Putamen (tissue), 1 donor: Measurements from ENCODE around the gene RHOD.

Source experiments
- DNase-seq: peaks from one replicate; pipeline ENCODE4 v3.0.0-alpha.2; 2016; ENCODE audit warnings: low spot score

RHOD gene

DNA sequence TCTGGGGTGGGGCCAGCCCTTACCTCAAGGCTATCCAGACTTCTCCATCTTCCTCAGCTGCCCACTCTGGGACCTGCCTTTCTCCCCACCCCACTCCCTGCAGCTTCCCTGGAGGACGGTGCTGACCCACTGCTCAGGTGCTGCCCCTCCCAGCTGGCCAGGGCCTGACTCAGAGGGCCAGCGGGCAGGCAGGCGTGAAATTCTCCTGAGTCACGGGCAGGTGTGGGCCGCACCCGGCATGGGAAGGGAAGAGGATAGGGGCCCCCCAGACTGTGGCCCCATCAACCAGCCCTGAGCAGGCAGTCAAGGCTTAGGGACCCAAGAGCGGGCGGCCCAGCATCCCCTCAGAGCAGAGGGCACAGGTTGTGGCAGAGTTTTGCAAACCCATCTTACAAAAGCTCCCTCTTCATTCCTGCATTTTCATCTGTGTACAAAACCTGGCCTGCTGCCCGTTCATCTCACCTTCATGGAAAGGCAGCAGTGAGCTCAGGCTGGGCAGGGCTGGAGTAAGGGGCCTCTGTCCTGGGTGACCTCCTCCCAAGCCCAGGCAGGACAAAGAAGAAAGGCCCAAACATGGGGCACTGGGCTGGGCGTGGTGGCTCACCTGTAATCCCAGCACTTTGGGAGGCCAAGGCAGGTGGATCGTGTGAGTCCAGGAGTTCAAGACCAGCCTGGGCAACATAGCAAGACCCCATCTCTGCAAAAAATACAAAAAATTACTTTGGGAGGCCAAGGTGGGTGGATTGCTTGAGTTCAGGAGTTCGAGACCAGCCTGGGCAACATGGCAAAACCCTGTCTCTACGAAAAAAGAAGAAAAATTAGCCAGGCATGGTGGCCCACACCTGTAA is 6.1 kb downstream of the RHOD start:
- no peak for DNase-seq

DNA sequence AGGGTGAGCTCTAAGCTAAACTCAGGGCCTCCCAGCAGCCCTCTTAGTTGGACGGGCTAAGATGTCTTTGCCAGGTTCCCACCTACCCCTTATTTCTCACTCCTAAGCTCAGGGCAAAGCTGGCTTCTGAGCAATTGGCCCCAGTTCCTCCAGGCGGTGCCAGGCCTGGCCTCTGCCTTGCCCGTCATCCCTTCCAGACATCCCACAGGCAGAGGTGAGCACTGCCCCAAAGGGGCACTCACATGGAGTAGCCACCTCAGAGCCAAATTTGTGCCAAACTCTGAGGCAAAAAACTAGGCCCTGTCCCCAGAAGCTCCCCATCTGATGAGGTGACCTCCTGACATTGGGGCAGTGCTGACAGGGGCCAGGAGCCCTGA is 9.7 kb downstream of the RHOD start:
- DNase-seq: no peak

DNA sequence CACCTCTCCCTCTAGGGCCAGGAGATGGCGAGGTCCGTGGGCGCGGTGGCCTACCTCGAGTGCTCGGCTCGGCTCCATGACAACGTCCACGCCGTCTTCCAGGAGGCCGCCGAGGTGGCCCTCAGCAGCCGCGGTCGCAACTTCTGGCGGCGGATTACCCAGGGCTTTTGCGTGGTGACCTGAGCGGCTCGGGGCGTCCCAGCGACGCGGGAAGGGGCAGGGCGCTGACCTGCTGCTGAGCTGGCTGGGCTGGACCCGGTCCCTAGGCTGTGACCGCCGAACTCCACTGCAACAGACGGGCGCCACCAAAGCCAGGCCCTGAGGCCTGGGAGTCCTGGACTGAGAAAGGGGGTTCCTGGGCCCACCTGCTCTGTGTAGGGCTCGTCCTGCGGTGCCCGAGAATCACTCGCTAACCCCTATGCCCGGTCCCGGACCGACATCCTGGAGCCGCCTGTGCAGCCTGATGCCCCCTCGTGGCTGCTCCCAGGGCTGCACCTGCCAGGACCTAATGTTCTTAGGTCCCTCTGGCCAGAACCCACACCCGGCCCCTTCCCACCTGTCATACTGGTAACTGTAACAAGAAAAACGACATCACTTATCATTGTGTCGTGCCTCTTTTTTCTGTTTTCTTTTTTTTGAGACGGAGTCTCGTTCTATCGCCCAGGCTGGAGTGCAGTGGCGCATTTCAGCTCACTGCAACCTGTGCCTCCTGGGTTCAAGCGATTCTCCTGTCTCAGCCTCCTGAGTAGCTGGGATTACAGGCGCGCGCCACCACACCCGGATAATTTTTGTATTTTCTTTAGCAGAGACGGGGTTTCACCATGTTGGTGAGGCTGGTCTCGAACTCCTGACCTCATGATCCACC is 15.0 kb downstream of the RHOD start:
- DNase-seq: peak; percentile 27

DNA sequence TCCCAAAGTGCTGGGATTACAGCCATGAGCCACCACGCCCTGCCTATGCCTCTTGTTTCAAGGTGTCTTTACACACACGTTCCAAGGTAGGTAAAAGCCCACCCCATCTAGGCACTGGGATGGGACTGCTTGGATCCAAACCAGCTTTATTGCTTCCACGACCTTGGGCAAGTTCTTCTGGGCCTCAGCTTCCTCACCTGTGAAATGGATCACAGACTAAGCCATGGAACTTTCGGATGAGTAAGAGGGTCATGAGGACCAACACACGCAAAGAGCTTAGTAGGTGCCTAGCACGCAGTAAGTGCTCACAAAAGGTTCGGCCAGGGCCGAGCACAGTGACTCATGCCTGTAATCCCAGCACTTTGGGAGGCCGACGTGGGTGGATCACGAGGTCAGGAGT is 15.6 kb downstream of the RHOD start:
- DNase-seq: no peak

DNA sequence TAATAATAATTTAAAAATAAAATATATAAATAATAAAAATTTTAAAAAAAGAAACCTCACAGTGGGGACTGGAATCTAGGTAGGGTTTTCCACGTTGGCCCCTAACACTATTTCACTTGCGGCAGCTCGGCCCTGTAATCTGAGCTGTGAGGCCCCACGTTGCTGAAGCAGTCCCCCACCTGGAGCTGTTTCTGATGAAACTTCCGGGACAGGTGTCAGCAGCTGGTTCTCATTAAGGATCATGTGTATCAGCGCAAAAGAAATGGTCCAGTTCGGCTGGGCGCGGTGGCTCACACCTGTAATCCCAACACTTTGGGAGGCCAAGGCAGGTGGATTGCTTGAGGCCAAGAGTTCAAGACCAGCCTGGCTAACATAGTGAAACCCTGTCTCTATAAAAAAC is 17.3 kb downstream of the RHOD start:
- no peak for DNase-seq

DNA sequence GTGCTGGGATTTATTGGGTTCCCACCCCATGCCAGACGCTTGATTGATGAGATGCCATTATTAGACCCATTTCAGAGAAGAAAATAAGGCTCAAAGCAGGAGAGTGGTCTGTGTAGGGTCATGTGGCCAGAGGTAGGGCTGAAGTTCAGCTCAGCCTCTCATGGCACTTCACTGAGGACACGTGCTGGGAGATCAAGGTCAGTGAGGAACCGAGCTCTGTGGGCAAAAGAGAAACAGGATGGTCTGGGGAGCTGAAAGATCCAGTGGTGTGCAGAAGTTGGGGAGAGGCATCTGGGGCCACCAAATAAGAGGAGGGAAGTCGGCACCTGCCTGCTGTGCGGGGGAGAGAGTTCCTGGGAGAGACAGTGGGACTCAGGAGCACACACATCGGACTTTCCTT is 19.6 kb downstream of the RHOD start:
- DNase-seq: no peak

DNA sequence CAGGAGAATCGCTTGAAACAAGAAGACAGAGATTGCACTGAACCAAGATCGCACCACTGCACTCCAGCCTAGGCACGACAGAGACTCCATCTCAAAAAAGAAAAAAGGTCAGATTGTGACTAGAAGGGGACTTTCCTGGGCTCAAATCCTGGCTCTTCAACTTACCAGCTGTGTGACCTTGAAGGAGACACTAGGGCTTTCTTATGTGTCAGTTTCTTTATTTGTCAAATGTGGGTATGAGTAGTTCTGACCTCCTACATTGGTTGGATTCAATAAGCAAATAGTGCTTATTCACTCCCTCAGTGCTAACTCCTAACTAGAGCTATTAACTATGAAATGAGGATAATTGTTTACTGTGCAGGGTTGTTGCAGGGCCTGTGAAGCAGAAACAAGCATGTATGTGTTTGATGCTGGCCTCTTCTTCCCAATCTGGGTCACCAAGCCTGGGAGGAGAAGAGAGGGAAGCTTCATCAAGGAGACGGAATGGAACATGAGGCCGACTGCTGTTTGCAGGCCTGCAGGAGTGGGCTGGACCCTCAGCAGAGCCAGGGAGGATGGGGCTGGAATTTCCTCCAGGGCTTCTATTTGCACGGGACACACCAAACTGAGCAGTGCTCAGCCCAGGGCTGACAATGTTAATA is 22.5 kb downstream of the RHOD start:
- DNase-seq: no peak

DNA sequence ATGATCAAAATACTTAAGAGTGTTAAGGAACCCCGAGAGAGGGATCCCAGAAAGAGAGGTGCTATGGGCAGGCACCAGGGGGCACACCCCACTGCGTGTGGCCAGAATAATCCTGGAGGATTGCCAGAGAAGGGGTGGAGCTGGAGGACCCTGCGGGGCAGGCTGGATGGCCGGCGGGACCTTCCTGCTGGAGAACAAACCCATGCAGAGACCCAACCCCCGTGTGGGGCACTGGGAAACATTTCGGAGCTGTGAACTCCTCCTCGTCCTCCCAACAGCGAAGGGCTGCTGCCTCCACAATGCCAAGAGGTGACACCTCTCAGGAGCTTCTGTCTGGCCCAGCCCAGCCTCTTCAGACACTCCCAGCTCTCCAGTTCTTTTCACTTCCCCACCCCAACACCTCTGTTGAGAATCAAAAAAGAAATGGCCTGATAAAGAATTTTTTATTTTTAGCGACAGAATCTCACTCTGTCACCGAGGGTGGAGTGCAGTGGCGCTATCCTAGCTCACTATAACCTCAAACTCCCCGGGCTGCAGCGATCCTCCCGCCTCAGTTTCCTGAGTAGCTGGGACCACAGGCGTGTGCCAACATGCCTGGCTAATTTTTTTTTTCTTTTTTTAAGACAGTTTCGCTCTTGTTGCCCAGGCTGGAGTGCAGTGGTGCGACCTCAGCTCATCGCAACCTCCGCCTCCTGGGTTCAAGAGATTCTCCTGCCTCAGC is 25.6 kb downstream of the RHOD start:
- DNase-seq: no peak

DNA sequence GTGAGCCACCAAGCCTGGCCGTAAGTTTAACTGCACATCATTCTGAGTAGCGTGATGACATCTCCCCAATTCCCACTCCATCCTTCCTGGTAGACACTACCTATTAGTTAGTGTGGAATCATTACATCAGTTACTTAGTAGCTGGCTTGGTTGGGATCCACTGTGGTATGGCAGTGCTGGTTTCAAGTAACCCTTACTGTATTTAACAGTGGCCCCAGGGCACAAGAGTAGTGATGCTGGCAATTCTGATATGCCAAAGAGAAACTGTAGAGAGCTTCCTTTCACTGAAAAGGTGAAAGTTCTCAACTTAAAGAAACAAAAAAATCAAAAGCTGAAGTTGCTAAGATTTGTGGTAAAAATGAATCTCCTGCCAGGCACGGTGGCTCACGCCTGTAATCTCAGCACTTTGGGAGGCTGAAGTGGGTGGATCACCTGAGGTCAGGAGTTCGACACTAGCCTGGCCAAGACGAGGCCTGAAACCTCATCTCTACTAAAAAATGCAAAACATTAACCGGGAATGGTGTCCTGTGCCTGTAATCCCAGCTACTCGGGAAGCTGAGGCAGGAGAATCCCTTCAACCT is 27.2 kb downstream of the RHOD start:
- no peak for DNase-seq

DNA sequence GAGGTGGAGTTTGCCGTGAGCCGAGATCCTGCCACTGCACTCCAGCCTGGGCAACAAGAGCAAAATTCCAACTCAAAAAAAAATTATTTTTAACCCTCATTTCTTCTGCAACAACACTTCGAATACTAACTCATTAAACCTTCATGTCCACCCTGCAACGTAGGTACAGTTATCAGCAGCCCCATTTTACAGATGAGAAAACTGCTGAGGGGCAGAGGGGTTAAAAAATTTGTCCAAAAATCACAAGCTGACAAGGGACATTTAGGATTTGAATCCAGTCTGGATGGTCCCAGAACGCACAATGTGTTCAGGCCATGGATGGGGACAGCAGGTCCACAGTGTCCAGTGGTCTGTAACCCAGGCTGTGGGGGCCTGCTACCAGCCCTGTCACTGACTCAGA is 29.0 kb downstream of the RHOD start:
- DNase-seq: no peak

DNA sequence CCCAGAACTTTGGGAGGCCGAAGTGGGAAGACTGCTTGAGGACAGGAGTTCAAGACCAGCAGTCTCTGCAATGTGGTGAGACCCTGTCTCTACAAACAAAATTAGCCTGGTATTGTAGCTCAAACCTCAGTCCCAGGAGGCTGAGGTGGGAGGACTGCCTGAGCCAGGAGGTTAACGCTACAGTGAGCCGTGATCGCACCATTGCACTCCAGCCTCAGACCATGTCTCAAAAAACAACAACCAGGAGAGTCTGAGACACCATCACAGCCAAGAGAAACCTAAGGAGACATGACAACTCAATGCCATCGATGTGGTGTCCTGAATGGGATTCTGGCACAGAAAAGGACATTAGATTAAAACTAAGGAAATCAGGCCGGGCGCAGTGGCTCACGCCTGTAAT is 34.1 kb downstream of the RHOD start:
- no peak for DNase-seq

DNA sequence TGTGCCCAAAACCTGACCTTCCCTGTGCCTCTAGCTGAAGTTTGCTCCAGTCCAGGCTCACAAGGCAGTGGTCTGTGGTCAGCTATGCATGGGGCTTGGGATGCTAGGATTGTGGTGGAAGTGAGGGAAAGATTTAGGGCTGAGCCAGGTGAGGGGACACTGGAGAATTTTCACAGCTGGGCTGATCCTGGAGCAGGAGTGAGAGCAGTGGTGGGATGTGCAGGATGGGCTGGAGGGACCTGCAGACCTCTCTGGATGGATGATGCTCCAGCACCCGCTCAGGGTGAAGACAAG is 38.5 kb downstream of the RHOD start:
- DNase-seq: no peak

DNA sequence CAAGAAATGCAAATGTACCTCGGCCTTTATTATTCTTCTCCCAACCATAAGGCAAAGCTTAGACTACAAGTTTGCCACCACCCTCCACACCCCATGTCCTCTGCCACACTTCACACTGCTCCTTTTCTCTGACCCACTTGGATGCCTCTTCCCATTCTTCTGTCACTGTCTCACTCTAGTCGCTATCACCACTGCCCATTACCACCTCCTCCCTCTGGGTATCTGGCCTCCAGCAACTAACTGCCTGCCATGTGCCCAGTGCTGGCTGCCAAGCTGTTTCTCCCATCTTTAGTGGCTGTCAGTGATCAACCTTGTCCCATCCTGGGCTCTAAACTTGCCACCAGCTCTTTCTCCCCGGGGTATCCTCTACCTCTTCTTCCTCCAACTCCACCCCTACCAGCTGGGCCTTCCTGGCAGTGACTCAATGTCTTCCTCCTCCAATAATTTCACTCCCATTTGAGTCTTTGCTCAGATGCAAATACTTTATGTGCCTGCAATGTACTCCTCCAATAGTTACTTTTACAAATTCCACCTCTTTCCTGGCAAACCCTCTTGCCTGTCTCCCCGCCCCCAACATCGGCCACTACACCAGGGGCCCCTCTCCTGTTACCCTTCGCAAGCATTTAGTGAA is 42.3 kb downstream of the RHOD start:
- no peak for DNase-seq

DNA sequence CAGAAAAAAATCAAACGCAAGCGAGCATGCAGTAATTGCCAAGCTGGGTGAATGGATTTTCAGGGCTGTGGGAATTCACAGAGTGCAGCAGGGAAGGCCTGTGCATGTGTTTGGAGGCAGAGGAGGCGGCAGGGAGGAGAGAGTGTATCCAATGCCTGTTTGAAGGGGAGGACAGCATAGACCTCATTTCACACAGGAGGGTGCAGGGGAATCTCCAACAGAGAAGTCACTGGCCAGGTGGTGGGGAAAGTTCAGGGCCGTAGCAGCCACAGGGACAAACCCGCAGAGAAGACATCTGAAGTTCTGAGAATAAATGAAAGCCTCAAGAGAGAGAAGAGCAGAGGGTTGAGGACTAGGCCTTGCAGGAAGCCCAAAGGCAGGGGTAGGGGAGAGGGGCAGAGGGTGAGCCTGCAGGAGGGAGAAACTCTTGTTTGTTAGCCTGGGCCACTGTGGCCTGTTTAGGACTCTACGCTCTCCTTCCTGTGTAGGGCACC is 43.2 kb downstream of the RHOD start:
- DNase-seq: no peak

DNA sequence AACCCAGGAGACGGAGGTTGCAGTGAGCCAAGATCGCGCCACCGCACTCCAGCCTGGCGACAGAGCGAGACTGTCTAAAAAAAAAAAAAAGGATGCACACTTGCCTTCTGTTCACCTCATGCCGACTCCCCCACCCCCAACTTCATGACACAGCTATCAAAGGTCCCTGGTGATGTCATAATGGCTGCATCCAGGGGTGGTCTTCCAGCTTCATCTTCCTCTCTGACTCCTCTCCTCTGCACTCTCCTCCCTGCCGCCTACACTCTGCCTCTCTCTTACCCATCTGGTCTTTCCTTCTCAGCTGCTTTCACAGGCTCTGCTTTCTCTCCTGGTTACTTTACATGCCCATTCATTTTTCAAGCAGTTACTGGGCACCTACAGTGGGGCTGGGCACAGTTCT is 46.0 kb downstream of the RHOD start:
- DNase-seq: no peak

DNA sequence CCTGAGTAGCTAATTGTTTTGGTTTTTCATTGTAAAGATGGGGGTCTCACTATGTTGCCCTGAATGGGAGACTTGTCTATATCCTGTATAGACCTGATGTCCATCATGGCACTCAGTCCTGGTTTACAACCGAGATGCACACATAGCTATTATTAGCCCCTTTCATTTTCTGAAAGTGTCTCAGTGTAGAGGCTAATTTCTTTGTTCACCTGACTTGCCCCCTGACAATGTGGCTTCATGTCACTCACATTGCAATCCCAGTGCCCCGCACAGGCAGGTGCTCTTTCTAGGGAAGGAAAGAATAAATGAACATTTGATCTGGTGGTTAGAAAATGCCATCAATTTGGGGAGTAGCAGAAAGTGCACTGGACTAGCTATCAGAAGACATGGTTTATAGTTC is 49.3 kb downstream of the RHOD start:
- no peak for DNase-seq

DNA sequence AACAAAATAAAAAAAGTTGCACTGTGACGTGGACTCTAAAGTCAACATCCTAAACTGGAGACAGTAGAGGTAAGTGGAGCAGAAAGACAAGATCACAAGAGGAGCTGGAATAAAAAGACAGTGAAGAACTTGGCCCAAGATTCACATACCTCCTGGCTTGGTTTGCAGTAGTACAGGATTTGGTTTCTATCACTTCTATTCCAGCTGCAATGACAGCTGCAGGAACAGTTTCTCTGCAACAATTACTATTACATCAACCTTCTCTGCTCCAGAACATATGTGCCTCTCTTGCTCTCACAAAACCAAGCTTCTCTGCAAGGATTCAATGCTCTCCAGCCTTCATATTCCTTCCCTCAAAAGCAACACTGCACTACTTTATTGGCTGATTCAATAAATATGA is 54.6 kb downstream of the RHOD start:
- DNase-seq: no peak

DNA sequence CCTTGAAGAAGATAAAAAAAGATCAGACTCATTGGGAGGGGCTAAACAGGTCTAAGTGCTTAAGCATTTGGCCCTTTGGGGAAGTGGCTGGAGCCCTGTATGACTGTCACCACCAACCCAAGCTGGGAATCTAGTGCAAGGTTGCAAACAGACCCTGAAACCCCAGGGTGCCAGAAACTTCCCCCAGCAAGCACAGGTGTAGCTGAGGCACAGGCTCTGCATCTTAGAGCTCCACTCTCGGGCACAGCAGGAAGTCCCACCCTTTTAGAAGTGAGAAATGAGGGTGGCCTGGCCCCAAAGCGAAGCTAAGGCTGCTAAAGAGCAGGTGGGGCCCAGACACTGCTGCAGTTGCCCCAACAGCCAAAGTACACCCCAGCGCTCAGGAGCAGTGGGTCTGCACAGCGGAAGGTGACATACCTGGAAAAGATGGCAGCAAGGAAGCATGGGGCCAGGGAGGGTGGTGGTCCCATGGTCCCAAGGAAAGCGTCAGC is 56.6 kb downstream of the RHOD start:
- DNase-seq: no peak

DNA sequence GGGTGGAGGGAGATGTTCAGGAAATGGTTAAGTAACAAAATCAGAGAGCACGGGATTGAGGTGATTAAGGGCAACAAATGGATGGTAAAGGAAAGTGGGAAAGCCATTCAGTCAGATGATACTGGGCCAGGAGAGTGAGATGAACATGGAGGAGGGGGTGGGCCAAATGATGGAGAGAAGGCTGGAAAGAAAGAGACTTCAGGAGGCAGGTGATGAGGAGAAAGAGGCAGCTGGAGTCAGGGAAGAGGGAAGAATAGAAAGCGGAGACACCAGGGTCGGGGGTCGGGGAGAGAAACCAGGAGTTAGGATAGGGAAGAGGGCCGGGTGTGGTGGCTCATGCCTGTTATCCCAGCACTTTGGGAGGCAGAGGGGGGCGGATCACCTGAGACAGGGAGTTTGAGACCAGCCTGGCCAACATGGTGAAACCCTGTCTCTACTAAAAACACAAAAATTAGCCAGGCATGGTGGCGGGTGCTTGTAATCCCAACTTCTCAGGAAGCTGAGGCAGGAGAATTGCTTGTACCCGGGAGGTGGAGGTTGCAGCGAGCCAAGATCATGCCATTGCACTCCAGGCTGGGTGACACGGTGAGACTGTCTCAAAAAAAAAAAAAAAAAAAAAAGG is 57.7 kb downstream of the RHOD start:
- DNase-seq: no peak

DNA sequence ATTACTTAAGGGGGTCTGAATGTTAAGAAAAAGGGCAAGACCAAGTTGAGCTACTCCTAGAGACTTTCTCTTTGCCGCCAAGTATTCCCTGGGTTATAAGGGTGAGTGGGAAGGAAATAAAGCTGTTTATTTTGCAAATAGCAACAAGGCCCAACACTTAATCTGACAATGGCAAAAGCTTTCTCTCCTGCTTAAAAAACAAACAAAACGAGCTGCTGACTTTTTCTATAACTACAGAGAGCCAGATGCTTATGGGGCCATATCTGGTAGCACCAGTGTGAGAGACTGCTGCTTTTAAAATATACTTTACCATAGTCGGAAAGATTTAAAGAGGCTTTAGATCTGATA is 60.1 kb downstream of the RHOD start:
- no peak for DNase-seq

DNA sequence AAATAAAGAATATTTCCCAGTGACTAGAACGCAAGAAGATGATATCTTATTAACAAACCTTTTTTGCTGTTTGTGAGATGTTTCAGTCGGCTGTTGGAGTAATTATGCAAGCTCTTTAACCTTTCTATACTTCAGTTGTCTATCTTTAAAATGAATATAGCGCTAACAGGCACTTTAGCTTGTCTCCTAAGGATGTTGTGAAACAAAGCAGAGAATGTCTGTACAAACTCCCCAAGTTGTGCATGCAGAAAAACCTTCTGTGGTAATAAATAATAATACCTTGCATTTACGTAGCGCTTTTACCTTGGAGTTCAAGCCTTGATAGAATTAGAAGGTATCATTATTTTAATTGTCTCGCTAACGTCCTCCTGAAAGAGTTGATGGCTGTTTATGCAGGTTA is 60.5 kb downstream of the RHOD start:
- no peak for DNase-seq
